ENCODE data around the gene SEC16B.
"Not testable (repeated sequence)": the region's sequence is repeated elsewhere in the genome, so short reads cannot be mapped to it uniquely, and the experiment has no call there.

Gene SEC16B, protein sequence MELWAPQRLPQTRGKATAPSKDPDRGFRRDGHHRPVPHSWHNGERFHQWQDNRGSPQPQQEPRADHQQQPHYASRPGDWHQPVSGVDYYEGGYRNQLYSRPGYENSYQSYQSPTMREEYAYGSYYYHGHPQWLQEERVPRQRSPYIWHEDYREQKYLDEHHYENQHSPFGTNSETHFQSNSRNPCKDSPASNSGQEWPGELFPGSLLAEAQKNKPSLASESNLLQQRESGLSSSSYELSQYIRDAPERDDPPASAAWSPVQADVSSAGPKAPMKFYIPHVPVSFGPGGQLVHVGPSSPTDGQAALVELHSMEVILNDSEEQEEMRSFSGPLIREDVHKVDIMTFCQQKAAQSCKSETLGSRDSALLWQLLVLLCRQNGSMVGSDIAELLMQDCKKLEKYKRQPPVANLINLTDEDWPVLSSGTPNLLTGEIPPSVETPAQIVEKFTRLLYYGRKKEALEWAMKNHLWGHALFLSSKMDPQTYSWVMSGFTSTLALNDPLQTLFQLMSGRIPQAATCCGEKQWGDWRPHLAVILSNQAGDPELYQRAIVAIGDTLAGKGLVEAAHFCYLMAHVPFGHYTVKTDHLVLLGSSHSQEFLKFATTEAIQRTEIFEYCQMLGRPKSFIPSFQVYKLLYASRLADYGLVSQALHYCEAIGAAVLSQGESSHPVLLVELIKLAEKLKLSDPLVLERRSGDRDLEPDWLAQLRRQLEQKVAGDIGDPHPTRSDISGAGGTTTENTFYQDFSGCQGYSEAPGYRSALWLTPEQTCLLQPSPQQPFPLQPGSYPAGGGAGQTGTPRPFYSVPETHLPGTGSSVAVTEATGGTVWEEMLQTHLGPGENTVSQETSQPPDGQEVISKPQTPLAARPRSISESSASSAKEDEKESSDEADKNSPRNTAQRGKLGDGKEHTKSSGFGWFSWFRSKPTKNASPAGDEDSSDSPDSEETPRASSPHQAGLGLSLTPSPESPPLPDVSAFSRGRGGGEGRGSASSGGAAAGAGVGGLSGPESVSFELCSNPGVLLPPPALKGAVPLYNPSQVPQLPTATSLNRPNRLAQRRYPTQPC

GRCh38 chr1:177969825-177970371 lies at the start of gene SEC16B:
Gene SEC16B, minus strand, starts transcription at chr1:177970058. Its CDS starts 2,077 bp downstream, at chr1:177967981.
- DNase-seq = no peak

- DNase-seq = no peak
Measured at GRCh38 chr1:178019622-178020021, 49.8 kb upstream of the SEC16B start.

GRCh38 chr1:178019208-178019607 lies 49.4 kb upstream of the SEC16B start:
- no peak for DNase-seq

DNA sequence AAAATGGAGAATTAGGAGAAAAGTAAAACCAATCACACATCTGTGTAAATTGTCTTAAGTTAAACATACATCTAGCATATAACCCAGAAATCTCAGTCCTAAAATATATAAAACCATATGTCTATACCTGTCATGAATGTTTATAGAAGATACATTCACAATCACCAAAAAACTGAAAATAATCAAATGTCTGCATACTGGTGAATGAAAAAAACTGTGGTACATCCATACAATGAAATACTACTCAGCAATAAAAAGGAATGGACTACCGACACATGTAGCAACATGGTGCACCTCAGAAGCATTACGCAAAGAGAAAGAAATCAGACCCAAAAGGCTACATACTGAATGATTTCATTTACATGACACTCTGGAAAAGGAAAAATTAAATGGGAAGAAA lies 47.7 kb upstream of the SEC16B start:
- DNase-seq = no peak

GRCh38 chr1:178011864-178012503 lies 42.1 kb upstream of the SEC16B start:
- no peak for DNase-seq

- DNase-seq = no peak
Measured at GRCh38 chr1:178011465-178011828, 41.6 kb upstream of the SEC16B start.

DNA sequence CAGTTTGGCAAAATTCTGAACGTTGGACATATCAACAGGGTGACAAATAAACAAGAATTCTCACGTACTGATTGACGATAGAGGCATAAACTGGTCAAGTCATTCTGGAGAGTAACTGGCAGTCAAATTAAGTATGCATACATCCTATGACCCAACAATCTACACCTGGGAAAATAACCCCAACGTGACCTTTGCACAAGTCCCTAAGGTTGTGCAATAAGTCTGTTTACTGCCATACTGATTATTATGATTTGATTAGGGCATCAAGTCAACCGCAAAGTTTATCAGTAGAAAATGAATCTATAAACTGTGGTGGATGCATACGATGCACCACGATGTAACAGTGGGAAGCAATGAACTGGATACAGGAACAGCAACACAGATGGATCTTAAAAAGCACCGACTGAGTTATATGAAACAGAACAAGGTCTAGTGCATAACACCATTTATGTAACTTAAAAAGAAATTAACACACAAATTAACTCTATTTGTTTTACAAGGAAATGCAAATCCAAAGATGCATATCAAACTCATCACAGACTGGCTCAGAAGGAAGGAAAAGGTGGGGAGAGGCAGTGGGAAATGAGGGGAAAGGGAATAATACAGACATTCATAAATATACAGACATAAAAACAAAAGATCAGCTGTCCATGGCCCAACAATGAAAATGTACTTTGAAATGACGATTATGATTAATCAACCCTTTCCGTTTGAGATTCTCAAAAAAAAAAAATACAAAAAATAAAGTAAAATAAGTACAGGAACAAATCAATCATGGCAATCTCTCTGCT lies 41.0 kb upstream of the SEC16B start:
- no peak for DNase-seq

- DNase-seq = no peak
Measured at GRCh38 chr1:178006043-178006442, 36.2 kb upstream of the SEC16B start.

DNA sequence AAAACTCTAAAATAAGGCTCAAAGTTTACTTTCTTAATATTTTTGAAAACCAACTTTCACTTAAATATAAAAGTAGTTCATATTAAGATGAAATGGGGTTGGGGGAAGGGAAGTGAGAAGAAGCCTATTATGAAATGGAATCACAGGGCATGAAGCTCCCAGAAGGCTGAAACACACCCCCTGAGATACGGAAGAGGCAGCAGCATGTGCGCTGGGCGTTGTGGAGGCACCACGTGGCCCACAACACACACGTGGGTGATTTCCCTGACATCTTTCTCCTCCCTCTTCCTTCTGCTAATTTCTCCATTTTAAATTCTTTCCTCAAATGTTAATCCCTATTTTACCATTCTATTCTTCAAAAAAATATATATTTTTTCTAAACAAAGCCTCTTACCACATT lies 35.6 kb upstream of the SEC16B start:
- DNase-seq = no peak

GRCh38 chr1:178004926-178005391 lies 35.1 kb upstream of the SEC16B start:
- no peak for DNase-seq

- DNase-seq = no peak
Measured at GRCh38 chr1:177998696-177999631, 29.1 kb upstream of the SEC16B start.

DNA sequence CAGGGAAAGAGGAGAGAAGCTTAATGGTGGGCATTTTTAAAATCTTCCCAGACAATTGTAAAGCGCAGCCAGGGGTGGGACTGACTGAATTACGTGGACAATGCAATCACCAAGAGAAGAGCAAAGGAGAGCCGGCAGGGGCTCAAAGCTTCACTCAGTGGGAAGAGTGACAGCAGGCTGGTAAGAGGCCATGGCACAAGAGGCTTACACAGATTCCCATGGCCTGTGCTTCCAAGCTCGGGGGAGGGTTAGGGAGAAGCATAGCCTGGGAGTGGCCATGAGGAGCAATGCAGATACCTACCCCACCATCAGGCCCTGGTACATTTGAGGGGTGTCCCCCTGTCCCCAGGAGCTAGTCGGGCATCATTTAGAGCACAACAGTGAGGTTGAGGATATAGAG lies 27.1 kb upstream of the SEC16B start:
- DNase-seq = no peak

- DNase-seq = no peak
Measured at GRCh38 chr1:177995369-177995768, 25.5 kb upstream of the SEC16B start.

DNA sequence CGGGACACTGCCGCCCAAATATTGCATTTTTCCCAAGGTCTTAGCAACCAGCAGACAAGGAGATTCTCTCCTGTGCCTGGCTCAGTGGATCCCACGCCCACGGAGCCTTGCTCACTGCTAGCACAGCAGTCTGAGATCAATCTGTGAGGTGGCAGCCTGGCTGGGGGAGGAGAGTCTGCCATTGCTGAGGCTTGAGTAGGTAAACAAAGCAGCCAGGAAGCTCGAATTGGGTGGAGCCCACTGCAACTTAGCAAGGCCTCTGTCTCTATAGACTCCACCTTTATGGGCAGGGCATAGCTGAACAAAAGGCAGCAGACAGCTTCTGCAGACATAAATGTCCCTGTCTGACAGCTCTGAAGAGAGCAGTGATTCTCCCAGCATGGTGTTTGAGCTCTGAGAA lies 16.4 kb upstream of the SEC16B start:
- not testable (repeated sequence) for DNase-seq

- no peak for DNase-seq
Measured at GRCh38 chr1:177984761-177985160, 14.9 kb upstream of the SEC16B start.

GRCh38 chr1:177984136-177984525 lies 14.3 kb upstream of the SEC16B start:
- DNase-seq = peak; percentile 92

GRCh38 chr1:177983482-177984135 lies 13.8 kb upstream of the SEC16B start:
- DNase-seq = peak; percentile 55

GRCh38 chr1:177983077-177983476 lies 13.2 kb upstream of the SEC16B start:
- peak; percentile 30 for DNase-seq

DNA sequence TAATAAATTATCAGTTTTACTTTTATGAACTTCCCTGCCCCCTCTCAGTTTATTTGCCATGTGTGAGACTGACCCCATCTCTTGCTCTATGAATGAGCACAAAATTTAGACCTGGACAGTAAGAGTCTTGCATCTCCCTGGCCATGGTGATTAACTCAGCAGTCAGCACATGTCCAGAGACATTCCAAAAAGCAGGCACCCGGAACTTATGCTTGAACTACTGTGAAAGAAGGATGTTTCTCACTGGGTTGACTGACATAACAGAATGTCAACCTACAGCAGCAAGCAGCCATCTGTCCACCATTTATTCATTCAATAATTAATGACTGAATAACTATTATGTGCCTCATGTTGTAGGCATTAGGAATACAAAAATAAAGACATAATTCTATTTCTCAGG lies 11.3 kb upstream of the SEC16B start:
- no peak for DNase-seq

DNA sequence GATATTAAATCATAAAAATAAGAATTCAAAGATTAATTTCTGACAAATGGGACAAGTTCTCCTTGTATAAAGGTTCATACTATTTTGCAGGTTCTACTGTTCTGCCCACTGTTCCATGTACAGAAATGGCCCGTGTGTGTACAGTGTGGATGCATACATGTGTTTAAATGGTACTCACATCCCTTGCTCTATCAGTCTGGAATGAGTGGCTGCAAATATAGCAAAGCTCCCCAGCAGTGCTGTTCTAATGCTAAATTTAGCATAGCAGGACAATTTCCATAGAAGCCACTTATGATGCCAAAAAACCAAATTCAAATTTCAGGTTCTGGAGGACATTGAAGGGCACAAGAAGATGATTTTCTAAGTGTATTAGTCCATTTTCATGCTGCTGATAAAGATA lies 9.4 kb upstream of the SEC16B start:
- DNase-seq = no peak
